Ovary (tissue), 3 donors: Measurements from ENCODE around the gene CHD3.

Experiments
- EP300 ChIP-seq: sonication (generic); formaldehyde crosslinking; IDR thresholded peaks from one replicate; pipeline ENCODE4 v1.6.1; 2017; ENCODE audit warnings: antibody characterized with exemption
- POLR2A ChIP-seq: fragments of 450-650 bp; IDR thresholded peaks from one replicate; pipeline ENCODE4 v1.6.1; 2017; ENCODE audit warnings: antibody characterized with exemption, mild to moderate bottlenecking, moderate library complexity
- TF ChIP-seq, protein P1 (sequence below), 3 donors: fragments of 450-650 bp in 2 of 3; fragments of 200-600 bp in 1 of 3; IDR thresholded peaks; one replicate each; pipeline versions ENCODE4 v1.5.1 to v1.8.0; 2016 to 2022; ENCODE audit warnings: antibody characterized with exemption in 3 of 3, mild to moderate bottlenecking in 1 of 3
- donor health status: DM: no; HTN: no; CAD: no.

DNA sequence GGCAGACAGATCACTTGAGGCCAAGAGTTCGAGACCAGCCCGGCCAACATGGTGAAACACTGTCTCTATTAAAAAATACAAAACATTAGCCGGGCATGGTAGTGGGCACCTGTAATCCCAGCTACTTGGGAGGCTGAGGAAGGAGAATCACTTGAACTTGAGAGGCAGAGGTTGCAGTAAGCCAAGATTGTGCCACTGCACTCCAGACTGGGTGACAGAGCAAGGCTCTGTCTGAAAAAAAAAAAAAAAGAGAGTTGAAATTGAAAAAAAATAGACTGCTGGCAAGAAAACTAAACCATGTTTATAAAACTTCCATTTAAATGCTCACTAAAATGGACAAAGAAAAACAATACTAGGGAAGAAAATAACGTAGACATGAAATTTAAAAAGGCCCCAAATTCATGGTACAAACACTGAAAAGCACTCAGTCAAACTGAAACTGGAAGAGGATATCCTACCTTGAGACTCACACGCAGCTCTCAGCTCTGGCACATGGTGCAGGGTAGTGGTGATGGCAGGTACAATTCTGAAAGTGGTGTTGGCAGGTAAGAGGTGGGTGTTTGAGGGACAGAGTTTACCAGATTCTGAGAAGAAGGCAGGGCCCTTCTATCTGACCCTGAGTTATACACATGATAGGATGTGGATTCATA is 62.7 kb downstream of the CHD3 start:
- TF ChIP-seq, protein P1, sequence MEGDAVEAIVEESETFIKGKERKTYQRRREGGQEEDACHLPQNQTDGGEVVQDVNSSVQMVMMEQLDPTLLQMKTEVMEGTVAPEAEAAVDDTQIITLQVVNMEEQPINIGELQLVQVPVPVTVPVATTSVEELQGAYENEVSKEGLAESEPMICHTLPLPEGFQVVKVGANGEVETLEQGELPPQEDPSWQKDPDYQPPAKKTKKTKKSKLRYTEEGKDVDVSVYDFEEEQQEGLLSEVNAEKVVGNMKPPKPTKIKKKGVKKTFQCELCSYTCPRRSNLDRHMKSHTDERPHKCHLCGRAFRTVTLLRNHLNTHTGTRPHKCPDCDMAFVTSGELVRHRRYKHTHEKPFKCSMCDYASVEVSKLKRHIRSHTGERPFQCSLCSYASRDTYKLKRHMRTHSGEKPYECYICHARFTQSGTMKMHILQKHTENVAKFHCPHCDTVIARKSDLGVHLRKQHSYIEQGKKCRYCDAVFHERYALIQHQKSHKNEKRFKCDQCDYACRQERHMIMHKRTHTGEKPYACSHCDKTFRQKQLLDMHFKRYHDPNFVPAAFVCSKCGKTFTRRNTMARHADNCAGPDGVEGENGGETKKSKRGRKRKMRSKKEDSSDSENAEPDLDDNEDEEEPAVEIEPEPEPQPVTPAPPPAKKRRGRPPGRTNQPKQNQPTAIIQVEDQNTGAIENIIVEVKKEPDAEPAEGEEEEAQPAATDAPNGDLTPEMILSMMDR (IDR thresholded peaks at IDR 0.05), result no peak
- TF ChIP-seq EP300 (no peak), POLR2A (no peak)
